H9 (cell line): ENCODE data around the gene EFHD2. TPM values are rescaled to one million over a fixed set of nuclear protein-coding genes. Genes with fewer than 3 reads are reported as not detected.

Experiments used
- DNase-seq: peaks from one replicate; pipeline ENCODE4 v3.0.0-alpha.2; 2017
- H2AFZ ChIP-seq: one replicate; pipeline ENCODE4 v1.6.1; 2013; ENCODE audit warnings: mild to moderate bottlenecking, low read length, control low read depth, moderate library complexity
- H2AK5ac ChIP-seq: 2 replicates; pipeline ENCODE4 v1.6.1; 2013; ENCODE audit warnings: low read length, control low read depth, mixed read lengths; ENCODE audit not compliant: insufficient read length
- H2BK120ac ChIP-seq: one replicate; pipeline ENCODE4 v1.6.1; 2013; ENCODE audit warnings: low read depth, mild to moderate bottlenecking, low read length, control low read depth, inconsistent platforms; ENCODE audit not compliant: poor library complexity, severe bottlenecking
- H2BK12ac ChIP-seq: 2 replicates; pipeline ENCODE4 v1.6.1; 2013; ENCODE audit warnings: low read length, control low read depth, mixed read lengths, low read depth; ENCODE audit not compliant: insufficient read length
- H2BK15ac ChIP-seq: 2 replicates; pipeline ENCODE4 v1.6.1; 2013; ENCODE audit warnings: low read depth, low read length, control low read depth
- H2BK20ac ChIP-seq: one replicate; pipeline ENCODE4 v1.6.1; 2013; ENCODE audit warnings: low read depth, mild to moderate bottlenecking, low read length, control low read depth, inconsistent platforms; ENCODE audit not compliant: poor library complexity, severe bottlenecking
- H2BK5ac ChIP-seq: 2 replicates; pipeline ENCODE4 v1.6.1; 2013; ENCODE audit warnings: low read length, control low read depth, mixed read lengths; ENCODE audit not compliant: insufficient read length
- H3K14ac ChIP-seq: 2 replicates; pipeline ENCODE4 v1.6.1; 2013; ENCODE audit warnings: low read length, control low read depth; ENCODE audit not compliant: insufficient read depth
- H3K18ac ChIP-seq: 2 replicates; pipeline ENCODE4 v1.6.1; 2013; ENCODE audit warnings: low read depth, mild to moderate bottlenecking, mixed read lengths, low read length, control low read depth; ENCODE audit not compliant: insufficient read length
- H3K23ac ChIP-seq: 2 replicates; pipeline ENCODE4 v1.6.1; 2013; ENCODE audit warnings: low read length, control low read depth, mixed read lengths, low read depth; ENCODE audit not compliant: insufficient read length
- H3K23me2 ChIP-seq: 2 replicates; pipeline ENCODE4 v1.6.1; 2013; ENCODE audit warnings: low read depth, mild to moderate bottlenecking, mixed read lengths, low read length, control low read depth; ENCODE audit not compliant: insufficient read length, poor library complexity, severe bottlenecking
- H3K27ac ChIP-seq: 2 replicates; pipeline ENCODE4 v1.5.1; 2013; ENCODE audit warnings: low read length, control low read depth, mixed read lengths, low read depth; ENCODE audit not compliant: insufficient read length
- H3K27me3 ChIP-seq: 2 replicates; pipeline ENCODE4 v1.6.1; 2013; ENCODE audit warnings: low read length, control low read depth, inconsistent platforms; ENCODE audit not compliant: insufficient read depth
- H3K4ac ChIP-seq: 2 replicates; pipeline ENCODE4 v1.6.1; 2013; ENCODE audit warnings: low read depth, mild to moderate bottlenecking, control low read depth, inconsistent platforms, low read length, moderate library complexity
- H3K4me1 ChIP-seq: 2 replicates; pipeline ENCODE4 v1.6.1; 2013; ENCODE audit warnings: low read length, control low read depth, inconsistent platforms; ENCODE audit not compliant: insufficient read depth
- H3K4me2 ChIP-seq: 2 replicates; pipeline ENCODE4 v1.6.1; 2013; ENCODE audit warnings: low read length, control low read depth, mixed read lengths; ENCODE audit not compliant: insufficient read length, insufficient read depth
- H3K56ac ChIP-seq: 2 replicates; pipeline ENCODE4 v1.6.1; 2013; ENCODE audit warnings: low read depth, mild to moderate bottlenecking, mixed read lengths, low read length, control low read depth; ENCODE audit not compliant: insufficient read length
- H3K79me1 ChIP-seq: 2 replicates; pipeline ENCODE4 v1.6.1; 2013; ENCODE audit warnings: low read depth, mild to moderate bottlenecking, moderate library complexity, low read length, control low read depth, inconsistent platforms; ENCODE audit not compliant: insufficient read depth, poor library complexity, severe bottlenecking
- H3K79me2 ChIP-seq: 2 replicates; pipeline ENCODE4 v1.6.1; 2013; ENCODE audit warnings: low read length, control low read depth, inconsistent platforms; ENCODE audit not compliant: insufficient read depth
- H3K9ac ChIP-seq: 2 replicates; pipeline ENCODE4 v1.6.1; 2013; ENCODE audit warnings: low read length, control low read depth, mixed read lengths; ENCODE audit not compliant: insufficient read length; ENCODE audit errors: extremely low read depth
- H3K9me3 ChIP-seq: one replicate; pipeline ENCODE4 v1.6.1; 2013; ENCODE audit warnings: low read depth, low read length, inconsistent platforms; ENCODE audit not compliant: control insufficient read depth
- H3T11ph ChIP-seq: one replicate; pipeline ENCODE4 v1.6.1; 2013; ENCODE audit warnings: mild to moderate bottlenecking, low read length, control low read depth, inconsistent platforms
- H4K20me1 ChIP-seq: one replicate; pipeline ENCODE4 v1.6.1; 2013; ENCODE audit not compliant: control insufficient read depth, insufficient read length, insufficient read depth
- H4K5ac ChIP-seq: 2 replicates; pipeline ENCODE4 v1.6.1; 2013; ENCODE audit warnings: low read depth, mild to moderate bottlenecking, mixed read lengths, low read length, control low read depth; ENCODE audit not compliant: insufficient read length
- H4K8ac ChIP-seq: replicated peaks from 2 replicates; pipeline ENCODE4 v1.6.1; 2013; ENCODE audit warnings: low read length, control low read depth, mixed read lengths, low read depth; ENCODE audit not compliant: insufficient read length
- H4K91ac ChIP-seq: 2 replicates; pipeline ENCODE4 v1.6.1; 2013; ENCODE audit warnings: low read depth, mild to moderate bottlenecking, moderate library complexity, mixed read lengths, low read length, control low read depth; ENCODE audit not compliant: insufficient read length
- H3K27ac Mint-ChIP-seq, 3 experiments: 2 replicates in 2 of 3; 3 replicates in 1 of 3; pipeline ENCODE4 v1.8.0; 2020 to 2021; ENCODE audit warnings: mixed read lengths in 3 of 3, mild to moderate bottlenecking in 1 of 3, moderate library complexity in 1 of 3
- H3K27me3 Mint-ChIP-seq: 2 replicates; pipeline ENCODE4 v1.8.0; 2021; ENCODE audit warnings: low read depth, mild to moderate bottlenecking, moderate library complexity, mixed read lengths
- H3K36me3 Mint-ChIP-seq, 3 experiments: 2 replicates in 2 of 3; 3 replicates in 1 of 3; pipeline ENCODE4 v1.8.0; 2020 to 2021; ENCODE audit warnings: low read depth in 3 of 3, mixed read lengths in 3 of 3; ENCODE audit not compliant: insufficient read depth in 1 of 3
- H3K4me1 Mint-ChIP-seq, 2 experiments: 2 replicates each; pipeline ENCODE4 v1.8.0; 2020; ENCODE audit warnings: mixed read lengths in 2 of 2
- H3K4me3 Mint-ChIP-seq, 2 experiments: 2 replicates in 1 of 2; 3 replicates in 1 of 2; pipeline ENCODE4 v1.8.0; 2020 to 2021; ENCODE audit warnings: mild to moderate bottlenecking in 2 of 2, mixed read lengths in 2 of 2, moderate library complexity in 1 of 2
- H3K9me3 Mint-ChIP-seq, 2 experiments: 2 replicates in 1 of 2; 3 replicates in 1 of 2; pipeline ENCODE4 v1.8.0; 2020; ENCODE audit warnings: mild to moderate bottlenecking in 2 of 2, mixed read lengths in 2 of 2, moderate library complexity in 1 of 2
- CTCF ChIP-seq: fragments of 200-600 bp; sonication (generic); conservative IDR thresholded peaks from 3 replicates; pipeline ENCODE4 v1.8.0; 2021; ENCODE audit warnings: antibody characterized with exemption, mild to moderate bottlenecking
- WGBS: extraction: QIAGEN DNeasy Blood & Tissue Kit; methylation state at CpG from one replicate; pipeline ENCODE4 v1.1.7; 2013; ENCODE audit warnings: missing lambda C conversion rate, low lambda C conversion rate, mixed read lengths; ENCODE audit not compliant: insufficient read length; ENCODE audit errors: extremely low coverage; 5-methylcytosine and 5-hydroxymethylcytosine counted together
- total RNA-seq: library from RNA; stranded (reverse); gene quantifications from 2 replicates; pipeline ENCODE4 v1.2.1, GENCODE V29; 2021

EFHD2 gene
- total RNA-seq, 1 experiment from 2014 or later = 16.5 TPM

- no peak overlapping the region; a peak in 1 of 7 replicates for H3K27ac Mint-ChIP-seq
- no peak overlapping the region for H2AFZ ChIP-seq
- no peak for DNase-seq
- H3K79me2 ChIP-seq = no peaks in the 10 kb centered on the region
- H2BK5ac ChIP-seq = no peak overlapping the region
- no peak overlapping the region for H2BK20ac ChIP-seq
- no peaks in the 10 kb centered on the region for H3K23me2 ChIP-seq
- peak overlapping the region; percentile 1; the same call in 1 of the 2 replicates for H3K14ac ChIP-seq
- H3K4me2 ChIP-seq = no peak overlapping the region
- H3K27me3 Mint-ChIP-seq = peaks cover 6% of the 10 kb centered on the region
- no peak overlapping the region for H2BK120ac ChIP-seq
- H4K91ac ChIP-seq = no peak overlapping the region
- no CpG with 5 or more reads among the region's 21 CpGs for WGBS
- H3K9ac ChIP-seq = no peak overlapping the region
- no peak overlapping the region for H3K27ac ChIP-seq
- H4K8ac ChIP-seq = no peak overlapping the region
- H3K9me3 Mint-ChIP-seq = no peaks in the 10 kb centered on the region
- no peaks in the 10 kb centered on the region for H3K4me1 ChIP-seq
- no peak overlapping the region for H3K4ac ChIP-seq
- H3K36me3 Mint-ChIP-seq = no peaks in the 10 kb centered on the region
- no peak overlapping the region for H4K5ac ChIP-seq
- peaks cover 0 to 9% of the 10 kb centered on the region in 2 experiments; a peak in 2 of 4 replicates for H3K4me1 Mint-ChIP-seq
- no peaks in the 10 kb centered on the region for H3K79me1 ChIP-seq
- no peak overlapping the region for H3K56ac ChIP-seq
- H3K9me3 ChIP-seq = no peaks in the 10 kb centered on the region
- no peak overlapping the region for H2AK5ac ChIP-seq
- TF ChIP-seq CTCF = no peak
- H3K4me3 Mint-ChIP-seq = no peak overlapping the region
- no peaks in the 10 kb centered on the region for H4K20me1 ChIP-seq
- no peaks in the 10 kb centered on the region for H3K27me3 ChIP-seq
- H3K18ac ChIP-seq = no peak overlapping the region
- H3K23ac ChIP-seq = no peak overlapping the region
- H2BK12ac ChIP-seq = no peak overlapping the region
- no peak overlapping the region for H2BK15ac ChIP-seq
- H3T11ph ChIP-seq = no peak overlapping the region
These were observed 37.8 kb upstream of the EFHD2 start for GRCh38 chr1:15371610-15372545.
